ENCODE results near the gene RIGI.
"Not testable (repeated sequence)": the region's sequence is repeated elsewhere in the genome, so short reads cannot be mapped to it uniquely, and the experiment has no call there.

The RIGI gene

GRCh38 chr9:32526041-32526706 is at the start of gene RIGI:
Gene RIGI (minus strand): TSS chr9:32526196. CDS start chr9:32526166, 30 bp downstream.
- peak; percentile 73 for DNase-seq (ENCODE audit: low read depth)

GRCh38 chr9:32574858-32575257 is 48.9 kb upstream of the RIGI start:
- DNase-seq (ENCODE audit: low read depth): no peak

GRCh38 chr9:32573821-32574220 is 47.8 kb upstream of the RIGI start:
- no peak for DNase-seq (ENCODE audit: low read depth)

GRCh38 chr9:32572900-32573523 is 47.0 kb upstream of the RIGI start, which contains the start of gene NDUFB6:
Gene NDUFB6 (minus strand): TSS chr9:32573159. CDS start chr9:32573060, 99 bp downstream.
- DNase-seq (ENCODE audit: low read depth): peak; percentile 73

GRCh38 chr9:32571969-32572899 is 46.2 kb upstream of the RIGI start:
- DNase-seq (ENCODE audit: low read depth): no peak

- DNase-seq (ENCODE audit: low read depth): no peak
These were observed 44.3 kb upstream of the RIGI start for GRCh38 chr9:32570262-32570661.

- DNase-seq (ENCODE audit: low read depth): no peak
These were observed 40.8 kb upstream of the RIGI start for GRCh38 chr9:32566770-32567169.

GRCh38 chr9:32565967-32566366 is 40.0 kb upstream of the RIGI start:
- DNase-seq (ENCODE audit: low read depth): no peak

GRCh38 chr9:32558408-32558934 is 32.5 kb upstream of the RIGI start:
- DNase-seq (ENCODE audit: low read depth): no peak

GRCh38 chr9:32554591-32554990 is 28.6 kb upstream of the RIGI start:
- no peak for DNase-seq (ENCODE audit: low read depth)

GRCh38 chr9:32554107-32554506 is 28.1 kb upstream of the RIGI start:
- no peak for DNase-seq (ENCODE audit: low read depth)

GRCh38 chr9:32552172-32552872 is 26.3 kb upstream of the RIGI start, which contains the start of the genes SMIM27 and TOPORS:
Gene SMIM27 (plus strand): TSS chr9:32552327. CDS start chr9:32552435, 108 bp downstream.
Gene TOPORS (minus strand): TSS chr9:32552586. CDS start chr9:32552436, 150 bp downstream.
- no peak for DNase-seq (ENCODE audit: low read depth)

GRCh38 chr9:32551276-32552051 is 25.5 kb upstream of the RIGI start:
- DNase-seq (ENCODE audit: low read depth): no peak

- no peak for DNase-seq (ENCODE audit: low read depth)
These were observed 24.7 kb upstream of the RIGI start for GRCh38 chr9:32550562-32551275.

- DNase-seq (ENCODE audit: low read depth): no peak
These were observed 24.2 kb upstream of the RIGI start for GRCh38 chr9:32550150-32550561.

GRCh38 chr9:32548213-32548612 is 22.2 kb upstream of the RIGI start:
- DNase-seq (ENCODE audit: low read depth): not testable (repeated sequence)

GRCh38 chr9:32545884-32546283 is 19.9 kb upstream of the RIGI start:
- no peak for DNase-seq (ENCODE audit: low read depth)

- DNase-seq (ENCODE audit: low read depth): no peak
These were observed 17.1 kb upstream of the RIGI start for GRCh38 chr9:32543047-32543446.

- no peak for DNase-seq (ENCODE audit: low read depth)
These were observed 7.8 kb upstream of the RIGI start for GRCh38 chr9:32533816-32534215.

- DNase-seq (ENCODE audit: low read depth): no peak
These were observed 7.3 kb upstream of the RIGI start for GRCh38 chr9:32533336-32533735.

All from non-pigmented ciliary epithelial cell (primary cell).